Ascending aorta (tissue), 2 donors: ENCODE data around the gene C6orf136. TPM values are rescaled to one million over a fixed set of nuclear protein-coding genes. Genes with fewer than 3 reads are reported as not detected.
A peak's percentile ranks its signal among the peaks of the same experiment; 100 is the strongest.

Experiments
- DNase-seq, 2 donors: peaks; one replicate each; pipeline ENCODE4 v3.0.0-alpha.2; 2019; ENCODE audit warnings: low spot score in 2 of 2
- H3K27ac ChIP-seq, 2 donors: fragments of 200-600 bp; sonication (generic); one replicate each; pipeline ENCODE4 v1.5.1; 2016 to 2017; ENCODE audit warnings: mild to moderate bottlenecking in 1 of 2
- H3K27me3 ChIP-seq: fragments of 200-600 bp; sonication (generic); one replicate; pipeline ENCODE4 v1.5.1; 2017
- H3K36me3 ChIP-seq, 2 donors: fragments of 200-600 bp; sonication (generic); one replicate each; pipeline ENCODE4 v1.5.1; 2016
- H3K4me1 ChIP-seq, 2 donors: fragments of 200-600 bp; sonication (generic); one replicate each; pipeline ENCODE4 v1.5.1; 2016 to 2017; ENCODE audit warnings: mild to moderate bottlenecking in 1 of 2
- H3K4me3 ChIP-seq, 2 donors: fragments of 200-600 bp; sonication (generic); one replicate each; pipeline ENCODE4 v1.5.1; 2016 to 2017; ENCODE audit warnings: mild to moderate bottlenecking in 1 of 2
- H3K9me3 ChIP-seq, 2 donors: fragments of 200-600 bp; sonication (generic); one replicate each; pipeline ENCODE4 v1.5.1; 2016
- intact Hi-C: fragments of 100-400 bp; cut with DNase I; formaldehyde crosslinking; loops from one replicate; pipeline ENCODE4 v1.15.1; 2023
- total RNA-seq: library from RNA; depleted of rRNA; stranded (reverse); fragments of >200 nt; gene quantifications from one replicate; pipeline ENCODE4 v1.1.0, GENCODE V29; 2016
- TF ChIP-seq, protein P1 (sequence below), 3 experiments: fragments of 200-600 bp in 2 of 3; fragments of 450-650 bp in 1 of 3; sonication (generic) in 2 of 3; IDR thresholded peaks; one replicate each; pipeline ENCODE4 v1.5.1; 2016 to 2019; ENCODE audit warnings: antibody characterized with exemption in 3 of 3, mild to moderate bottlenecking in 1 of 3, moderate library complexity in 1 of 3

The C6orf136 gene
- total RNA-seq, 1 donor from 2014 or later, result 6.2 TPM

DNA sequence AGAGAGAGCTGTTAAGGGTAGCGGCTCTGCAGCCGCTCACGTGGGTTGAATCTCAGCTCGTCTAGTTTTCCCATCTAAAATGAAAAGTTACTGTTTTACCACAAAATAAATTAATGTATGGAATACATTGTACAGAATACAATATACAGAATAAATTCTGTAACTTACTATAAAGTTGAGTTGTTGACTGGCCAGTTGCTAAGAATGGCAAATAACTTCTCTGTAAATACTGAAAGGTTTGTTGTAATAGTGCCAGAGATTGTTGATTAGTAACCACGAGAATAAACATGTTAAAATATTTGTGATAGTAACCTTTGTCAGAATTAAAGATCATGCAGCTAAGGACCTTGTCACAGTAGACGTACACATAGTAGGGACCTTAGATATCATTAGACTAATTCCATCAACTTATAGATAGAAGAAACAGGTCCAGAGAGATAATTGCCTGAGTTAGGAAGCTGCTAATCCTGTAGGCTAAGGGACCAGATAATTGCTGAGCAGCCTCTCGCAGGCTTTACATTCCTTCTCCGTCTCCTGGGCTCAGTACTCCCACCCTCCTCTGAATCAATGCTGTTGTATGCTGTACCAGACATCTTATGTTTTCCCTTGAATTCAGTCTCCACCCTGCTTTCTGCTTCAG is 44.4 kb downstream of the C6orf136 start:
- Histone ChIP-seq H3K4me3 (peak overlapping the region; percentile 66 to 79), H3K36me3 (no peaks in the 10 kb centered on the region), H3K27ac (peak overlapping the region; percentile 99), H3K4me1 (peaks cover 7 to 36% of the 10 kb centered on the region in 2 donors), H3K27me3 (no peaks in the 10 kb centered on the region), H3K9me3 (no peaks in the 10 kb centered on the region)
- TF ChIP-seq, protein P1, sequence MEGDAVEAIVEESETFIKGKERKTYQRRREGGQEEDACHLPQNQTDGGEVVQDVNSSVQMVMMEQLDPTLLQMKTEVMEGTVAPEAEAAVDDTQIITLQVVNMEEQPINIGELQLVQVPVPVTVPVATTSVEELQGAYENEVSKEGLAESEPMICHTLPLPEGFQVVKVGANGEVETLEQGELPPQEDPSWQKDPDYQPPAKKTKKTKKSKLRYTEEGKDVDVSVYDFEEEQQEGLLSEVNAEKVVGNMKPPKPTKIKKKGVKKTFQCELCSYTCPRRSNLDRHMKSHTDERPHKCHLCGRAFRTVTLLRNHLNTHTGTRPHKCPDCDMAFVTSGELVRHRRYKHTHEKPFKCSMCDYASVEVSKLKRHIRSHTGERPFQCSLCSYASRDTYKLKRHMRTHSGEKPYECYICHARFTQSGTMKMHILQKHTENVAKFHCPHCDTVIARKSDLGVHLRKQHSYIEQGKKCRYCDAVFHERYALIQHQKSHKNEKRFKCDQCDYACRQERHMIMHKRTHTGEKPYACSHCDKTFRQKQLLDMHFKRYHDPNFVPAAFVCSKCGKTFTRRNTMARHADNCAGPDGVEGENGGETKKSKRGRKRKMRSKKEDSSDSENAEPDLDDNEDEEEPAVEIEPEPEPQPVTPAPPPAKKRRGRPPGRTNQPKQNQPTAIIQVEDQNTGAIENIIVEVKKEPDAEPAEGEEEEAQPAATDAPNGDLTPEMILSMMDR (IDR thresholded peaks at IDR 0.05), result no peak
- DNase-seq, result no peak
- intact Hi-C loops, result loop anchor here (1.0 kb wide), 1 partner anchor 26 kb away; the partner anchor contains the start of gene MDC1

DNA sequence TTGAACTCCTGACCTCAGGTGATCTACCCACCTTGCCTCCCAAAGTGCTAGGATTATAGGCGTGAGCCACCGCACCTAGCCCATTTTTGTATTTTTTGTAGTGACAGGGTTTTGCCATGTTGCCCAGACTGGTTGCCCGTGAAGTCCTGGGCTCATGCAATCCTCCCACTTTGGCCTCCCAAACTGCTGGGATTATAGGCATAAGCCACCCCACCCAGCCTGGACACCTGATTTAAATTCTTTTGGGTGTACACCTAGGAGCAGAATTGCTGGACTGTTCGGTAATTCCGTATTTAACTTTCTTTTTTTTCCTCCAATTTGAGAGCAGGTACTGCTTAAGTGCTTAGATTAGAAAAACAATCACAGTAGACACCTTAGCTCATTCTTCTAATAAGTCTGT is 49.5 kb downstream of the C6orf136 start:
- H3K9me3 ChIP-seq, result no peaks in the 10 kb centered on the region
- intact Hi-C loops, result no loop called here
- no peaks in the 10 kb centered on the region for H3K27me3 ChIP-seq
- H3K27ac ChIP-seq, result peak overlapping the region in 1 of 2 donors; percentile 3
- H3K36me3 ChIP-seq, result peaks cover 4 to 22% of the 10 kb centered on the region in 2 donors
- peaks cover 0 to 9% of the 10 kb centered on the region in 2 donors for H3K4me1 ChIP-seq
- H3K4me3 ChIP-seq, result no peak overlapping the region
- TF ChIP-seq, protein P1 (IDR thresholded peaks at IDR 0.05), result no peak
- no peak for DNase-seq

DNA sequence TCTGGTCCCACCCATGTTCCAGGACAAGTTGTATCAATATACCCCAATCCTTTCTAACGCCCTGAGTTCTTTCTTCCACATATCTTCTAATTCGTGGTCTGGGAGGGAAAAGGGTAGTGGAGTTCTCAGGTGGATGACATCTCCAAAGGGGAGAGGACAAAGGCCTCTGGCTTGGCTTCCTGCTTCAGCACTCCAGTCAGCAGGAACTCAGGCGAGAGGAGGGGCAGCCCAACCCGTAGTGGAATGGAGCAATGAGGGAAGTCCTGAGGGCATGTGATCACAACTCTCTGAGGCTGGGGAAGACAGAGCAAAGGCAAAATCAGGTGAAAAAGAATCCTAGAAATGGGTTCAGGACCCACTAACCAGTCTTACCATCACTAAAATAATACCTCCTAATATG is 53.4 kb downstream of the C6orf136 start:
- no peaks in the 10 kb centered on the region for H3K9me3 ChIP-seq
- H3K36me3 ChIP-seq, result peaks cover 8 to 53% of the 10 kb centered on the region in 2 donors
- no peak overlapping the region for H3K27ac ChIP-seq
- intact Hi-C loops, result no loop called here
- H3K27me3 ChIP-seq, result no peaks in the 10 kb centered on the region
- DNase-seq, result no peak
- TF ChIP-seq, protein P1 (IDR thresholded peaks at IDR 0.05), result no peak
- H3K4me1 ChIP-seq, result peaks cover 0 to 6% of the 10 kb centered on the region in 2 donors
- no peak overlapping the region for H3K4me3 ChIP-seq

Other genes starting within 250 kb of the C6orf136 start
- gene HLA-E, start 157.6 kb upstream of the C6orf136 start, total RNA-seq, result 896 TPM
- 33.0 TPM for gene GNL1, start 90.6 kb upstream of the C6orf136 start, total RNA-seq
- gene PRR3, start 89.8 kb upstream of the C6orf136 start, total RNA-seq, result 25.0 TPM
- 36.6 TPM for gene ABCF1, start 75.7 kb upstream of the C6orf136 start, total RNA-seq
- gene PPP1R10, start 29.9 kb upstream of the C6orf136 start, total RNA-seq, result 52.6 TPM
- 33.0 TPM for gene MRPS18B, start 29.3 kb upstream of the C6orf136 start, total RNA-seq
- gene ATAT1, start 20.3 kb upstream of the C6orf136 start, total RNA-seq, result 13.7 TPM
- 39.2 TPM for gene DHX16, start 25.9 kb downstream of the C6orf136 start, total RNA-seq
- 83.3 TPM for gene PPP1R18, start 39.5 kb downstream of the C6orf136 start, total RNA-seq
- gene NRM, start 43.9 kb downstream of the C6orf136 start, total RNA-seq, result 25.1 TPM
- gene MDC1, start 70.1 kb downstream of the C6orf136 start, total RNA-seq, result 27.1 TPM
- gene TUBB, start 73.2 kb downstream of the C6orf136 start, total RNA-seq, result 537 TPM
- gene FLOT1, start 95.6 kb downstream of the C6orf136 start, total RNA-seq, result 123 TPM
- 51.9 TPM for gene IER3, start 97.4 kb downstream of the C6orf136 start, total RNA-seq
- gene DDR1, start 237.4 kb downstream of the C6orf136 start, total RNA-seq, result 18.8 TPM